Measurements from ENCODE around the gene SEPTIN1.

DNA sequence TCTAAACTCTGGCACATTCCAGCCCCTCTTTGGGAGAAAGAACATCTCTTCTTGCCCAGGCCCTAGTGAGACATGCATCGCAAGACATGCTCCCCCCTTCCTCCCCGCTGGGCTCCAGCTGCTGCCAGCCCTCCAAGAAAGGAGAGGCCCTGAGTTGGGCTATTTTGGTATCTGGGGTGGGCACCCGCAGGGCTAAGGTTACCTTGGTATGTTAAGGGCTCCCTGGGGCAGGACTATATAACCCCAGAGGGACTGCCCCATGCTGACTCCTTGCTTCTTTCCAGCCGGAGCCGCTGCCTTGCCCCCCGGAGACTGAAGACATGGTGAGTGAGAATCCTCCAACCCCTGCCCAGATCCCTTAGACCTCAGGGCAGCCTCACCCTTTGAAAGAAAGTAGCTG is 7.8 kb downstream of the SEPTIN1 start, which contains the start of gene MYL11:
- TF ChIP-seq POLR2A (IDR thresholded peaks at IDR 0.05; ENCODE audit: low read length) (no peak), GATA1 (IDR thresholded peaks at IDR 0.05; ENCODE audit: low read depth, low read length) (no peak)

Data from erythroblast (primary cell).